Stimulated activated CD8-positive, alpha-beta memory T cell treated with anti-CD3 and anti-CD28 coated beads, Interleukin-7, amount 100 ng/mL, for 48 hours (primary cell): ENCODE data around the gene CRYBA1.
"Not testable (repeated sequence)": the region's sequence is repeated elsewhere in the genome, so short reads cannot be mapped to it uniquely, and the experiment has no call there.

Experiments
- DNase-seq, 2 donors: peaks; one replicate each; pipeline ENCODE4 v3.0.0-alpha.2; 2020; ENCODE audit warnings: low read depth in 1 of 2; ENCODE audit errors: extremely low read depth in 1 of 2

CRYBA1 gene, protein sequence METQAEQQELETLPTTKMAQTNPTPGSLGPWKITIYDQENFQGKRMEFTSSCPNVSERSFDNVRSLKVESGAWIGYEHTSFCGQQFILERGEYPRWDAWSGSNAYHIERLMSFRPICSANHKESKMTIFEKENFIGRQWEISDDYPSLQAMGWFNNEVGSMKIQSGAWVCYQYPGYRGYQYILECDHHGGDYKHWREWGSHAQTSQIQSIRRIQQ

DNA sequence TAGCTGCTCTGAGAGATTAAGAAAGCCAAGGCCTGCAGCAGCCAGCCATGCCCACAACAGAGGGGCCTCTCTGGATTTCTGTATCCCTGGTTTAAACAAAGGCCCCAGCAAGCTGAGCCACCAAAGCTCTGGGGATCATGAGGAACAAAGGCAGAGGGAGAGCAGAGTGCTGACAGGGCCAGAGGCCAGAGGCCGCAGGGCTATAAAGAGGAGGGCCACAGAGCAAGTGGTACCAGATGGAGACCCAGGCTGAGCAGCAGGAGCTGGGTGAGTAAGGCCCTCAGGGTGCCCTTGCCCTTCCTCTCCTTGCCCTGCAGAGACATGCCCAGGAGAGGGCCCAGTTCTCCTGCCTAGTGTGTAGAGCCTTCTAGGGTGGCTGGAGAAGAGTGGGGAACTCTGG lies at the start of gene CRYBA1:
Gene CRYBA1 (plus strand): TSS at position 232 of the 400 bp plus-strand sequence. CDS start 5 bp downstream, at position 237.
- DNase-seq: no peak

DNA sequence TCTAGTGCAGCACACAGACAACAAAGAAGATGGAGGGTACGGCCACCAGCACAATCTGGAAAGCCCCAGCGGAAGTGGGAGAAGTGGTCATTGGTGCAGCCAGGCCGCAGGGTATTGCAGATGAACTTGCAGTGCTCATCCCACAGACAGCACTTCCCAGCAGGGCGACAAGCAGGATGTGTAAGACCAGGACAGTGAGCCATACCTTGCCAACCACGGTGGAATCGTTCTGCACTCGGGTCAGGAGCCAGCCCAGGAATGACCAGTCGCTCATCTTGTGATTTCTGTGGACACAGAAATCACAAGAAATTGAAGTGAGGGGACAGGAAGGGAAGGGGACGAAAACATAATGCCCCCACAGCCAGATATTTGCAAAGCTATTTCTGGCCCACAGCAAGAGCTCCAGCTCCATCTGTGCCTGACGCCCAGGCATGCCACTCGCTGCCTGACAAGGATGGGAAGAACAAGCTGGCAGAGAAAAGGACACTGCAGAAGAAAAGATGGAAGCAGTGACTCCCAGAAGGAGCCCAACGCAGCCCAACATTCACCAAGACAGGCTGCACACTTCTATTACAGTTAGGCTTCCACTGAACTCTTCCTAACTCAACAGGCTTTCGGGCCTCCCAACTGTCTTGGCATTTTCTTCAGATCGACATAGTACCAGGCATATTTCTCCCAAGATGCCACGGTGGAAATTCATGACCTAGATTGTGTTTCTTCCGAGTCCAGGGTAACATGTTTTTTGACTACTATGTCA lies 49.0 kb upstream of the CRYBA1 start:
- no peak for DNase-seq

- not testable (repeated sequence) for DNase-seq
Measured at GRCh38 chr17:29204068-29204804, 42.4 kb upstream of the CRYBA1 start.

DNA sequence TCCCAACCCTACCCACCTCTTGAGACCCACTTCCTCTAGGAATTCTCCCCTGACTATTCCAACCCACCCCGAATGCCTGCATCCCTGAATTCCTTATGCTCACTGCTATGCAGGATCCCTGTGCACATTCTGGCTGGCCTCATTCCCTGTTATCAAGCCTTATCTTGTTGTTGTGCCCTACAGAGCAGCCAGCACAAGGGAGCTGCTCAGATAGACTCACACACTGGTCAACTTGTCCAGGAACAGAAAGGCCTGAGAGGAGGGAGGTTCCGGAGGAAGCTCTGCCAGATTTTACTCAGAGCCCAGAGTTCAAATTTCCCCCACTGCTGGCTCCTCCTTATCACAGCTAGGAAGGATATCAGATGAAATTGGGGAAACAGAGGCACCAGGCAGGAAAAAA lies 41.6 kb upstream of the CRYBA1 start:
- DNase-seq: no peak

GRCh38 chr17:29207975-29208374 lies 38.7 kb upstream of the CRYBA1 start:
- DNase-seq: no peak

- no peak for DNase-seq
Measured at GRCh38 chr17:29209073-29209472, 37.6 kb upstream of the CRYBA1 start.

DNA sequence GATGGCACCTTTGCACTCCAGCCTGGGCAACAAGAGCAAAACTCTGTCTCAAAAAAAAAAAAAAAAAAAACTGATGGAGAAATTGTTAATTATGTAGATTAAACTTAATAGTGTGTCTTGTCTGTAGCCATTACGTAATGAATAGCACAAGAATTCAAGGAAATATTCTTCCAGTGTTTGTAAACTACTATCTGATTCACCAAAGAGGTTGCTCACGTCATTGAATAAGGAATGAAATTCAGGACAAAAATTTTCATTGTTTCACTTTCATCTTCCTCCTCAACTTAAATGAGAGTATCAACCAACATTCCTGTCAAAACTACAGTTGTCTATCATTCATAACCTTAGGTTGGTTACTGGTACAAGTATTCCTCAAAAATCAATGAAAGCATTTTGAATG lies 35.8 kb upstream of the CRYBA1 start:
- no peak for DNase-seq

GRCh38 chr17:29212094-29212631 lies 34.5 kb upstream of the CRYBA1 start:
- no peak for DNase-seq

GRCh38 chr17:29212681-29213121 lies 34.0 kb upstream of the CRYBA1 start:
- no peak for DNase-seq

DNA sequence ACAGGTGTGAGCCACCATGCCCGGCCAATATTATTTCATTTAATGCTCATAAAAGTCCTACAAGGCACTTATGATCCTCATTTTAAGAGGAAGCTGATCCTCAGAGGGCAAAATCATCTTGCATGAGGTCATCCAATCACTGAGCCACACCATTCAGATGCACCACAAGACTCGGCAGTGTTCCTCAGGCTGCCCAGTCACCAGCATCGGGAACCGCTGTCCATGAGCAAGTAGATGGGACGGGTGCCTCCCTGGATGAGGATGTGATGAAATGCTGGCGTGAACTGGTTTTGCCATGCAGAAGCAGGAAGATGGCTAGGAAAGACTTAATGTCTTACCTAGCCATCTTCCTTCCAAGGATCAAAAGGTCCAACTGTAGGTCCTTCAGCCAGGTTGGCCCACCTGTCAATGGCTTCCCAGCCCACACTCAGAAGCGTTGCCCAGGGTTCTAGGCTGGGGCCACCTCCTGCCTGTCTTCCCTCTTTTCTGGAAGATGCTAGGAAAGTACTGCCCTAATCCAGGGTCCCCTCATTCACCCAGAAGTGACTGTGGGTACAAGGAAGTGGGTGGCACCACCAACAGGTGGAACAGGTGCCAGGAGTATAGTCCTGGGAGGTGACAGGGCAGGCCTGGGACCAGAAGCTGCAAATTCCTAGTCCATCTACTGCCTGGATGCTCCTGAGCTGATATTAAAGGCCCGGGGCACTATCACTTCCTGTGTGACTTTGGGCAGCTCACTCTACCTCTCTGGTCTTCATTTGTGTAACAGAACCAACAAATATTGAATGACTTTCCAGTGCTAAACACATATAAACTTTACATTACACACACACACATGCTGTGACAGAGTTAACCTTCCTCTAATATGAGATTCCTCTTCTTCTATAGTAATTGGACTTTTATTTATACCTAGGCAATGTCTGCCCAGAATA lies 32.2 kb upstream of the CRYBA1 start:
- no peak for DNase-seq

GRCh38 chr17:29215174-29215573 lies 31.5 kb upstream of the CRYBA1 start:
- no peak for DNase-seq

DNA sequence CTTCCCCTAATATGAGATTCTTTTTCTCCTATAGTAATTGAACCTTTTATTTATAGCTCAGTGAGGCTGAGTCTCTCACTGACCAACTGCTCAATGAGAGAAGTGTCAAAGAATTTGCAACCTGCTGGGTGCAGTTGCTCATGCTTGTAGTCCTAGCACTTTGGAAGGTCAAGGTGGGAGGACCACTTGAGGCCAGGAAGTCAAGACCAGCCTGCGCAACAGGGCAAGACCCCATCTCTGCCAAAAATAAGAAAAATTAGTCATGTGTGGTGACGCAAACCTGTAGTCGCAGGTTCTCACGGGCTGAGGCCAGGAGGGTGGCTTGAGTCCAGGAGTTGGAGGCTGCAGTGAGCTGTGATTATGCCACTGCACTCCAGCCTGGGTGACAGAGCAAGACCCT lies 30.9 kb upstream of the CRYBA1 start:
- no peak for DNase-seq

DNA sequence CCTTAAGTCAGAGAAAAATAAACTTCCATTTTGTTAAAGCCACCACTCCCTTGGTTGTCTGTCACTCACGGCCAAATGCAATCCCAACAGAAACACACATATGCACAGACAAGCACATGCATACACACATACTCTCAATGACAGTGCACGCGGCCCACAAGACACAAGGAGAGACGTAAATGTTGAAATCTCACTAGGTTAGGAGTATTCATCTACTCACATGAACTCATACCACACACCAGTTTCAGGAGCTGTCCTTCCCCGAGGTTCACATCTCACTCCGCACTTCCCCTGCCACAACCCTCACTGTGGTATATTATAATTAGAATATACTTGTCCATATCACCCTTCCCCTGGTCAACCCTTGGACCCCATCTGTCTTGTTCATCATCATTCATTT lies 30.5 kb upstream of the CRYBA1 start:
- DNase-seq: no peak

GRCh38 chr17:29216856-29217255 lies 29.8 kb upstream of the CRYBA1 start:
- no peak for DNase-seq

DNA sequence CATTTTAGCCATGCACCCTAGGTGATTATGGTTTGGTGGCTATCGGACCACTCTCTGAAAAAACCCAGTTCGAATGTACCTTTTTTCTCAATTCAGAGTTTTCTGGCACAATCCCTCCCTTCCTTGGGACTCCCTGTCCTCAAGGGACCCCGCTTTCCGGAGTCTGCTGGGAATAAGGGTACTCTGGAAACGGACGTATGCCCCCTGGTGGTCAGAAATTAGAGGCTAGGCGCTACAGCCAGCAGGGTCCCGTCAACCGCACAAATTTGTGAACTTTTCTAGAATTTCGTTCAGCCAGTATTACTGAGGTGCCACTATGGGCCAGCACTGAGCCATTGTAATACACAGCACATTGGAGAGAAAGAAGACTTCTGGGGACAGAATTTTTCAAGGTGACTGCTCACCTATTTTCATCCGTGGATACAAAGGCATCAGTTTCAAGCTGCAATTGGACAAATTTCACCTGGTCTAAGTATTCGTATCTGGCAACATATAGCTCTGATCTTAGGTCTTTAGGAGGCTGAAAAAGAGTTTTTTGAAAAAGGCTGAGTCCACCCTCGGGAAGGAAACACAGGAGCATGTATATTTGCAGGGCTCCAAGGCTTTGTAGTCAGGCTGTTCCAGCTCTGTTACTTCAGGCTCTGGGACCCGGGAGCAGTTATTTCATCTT lies 27.1 kb upstream of the CRYBA1 start:
- peak; percentile 24 to 45 for DNase-seq

- DNase-seq: not testable (repeated sequence)
Measured at GRCh38 chr17:29221338-29221737, 25.3 kb upstream of the CRYBA1 start.

- no peak for DNase-seq
Measured at GRCh38 chr17:29225396-29225795, 21.3 kb upstream of the CRYBA1 start.

- DNase-seq: no peak
Measured at GRCh38 chr17:29233301-29233700, 13.4 kb upstream of the CRYBA1 start.

GRCh38 chr17:29234972-29235371 lies 11.7 kb upstream of the CRYBA1 start:
- DNase-seq: not testable (repeated sequence)

- DNase-seq: no peak
Measured at GRCh38 chr17:29235904-29236303, 10.8 kb upstream of the CRYBA1 start.
